SKM-1 treated with dmso at 0.1 percent for 144 hours (cell line): Measurements from ENCODE around the gene PRDX5.

Source experiments
- DNase-seq: peaks from one replicate; lab custom pipeline; 2025; ENCODE audit not compliant: unreplicated experiment; lab: John Stamatoyannopoulos, UW

The PRDX5 gene

GRCh38 chr11:64359712-64360445 is 42.0 kb downstream of the PRDX5 start:
- DNase-seq: no peak

GRCh38 chr11:64360448-64360921 is 42.6 kb downstream of the PRDX5 start:
- DNase-seq: peak; percentile 23

DNA sequence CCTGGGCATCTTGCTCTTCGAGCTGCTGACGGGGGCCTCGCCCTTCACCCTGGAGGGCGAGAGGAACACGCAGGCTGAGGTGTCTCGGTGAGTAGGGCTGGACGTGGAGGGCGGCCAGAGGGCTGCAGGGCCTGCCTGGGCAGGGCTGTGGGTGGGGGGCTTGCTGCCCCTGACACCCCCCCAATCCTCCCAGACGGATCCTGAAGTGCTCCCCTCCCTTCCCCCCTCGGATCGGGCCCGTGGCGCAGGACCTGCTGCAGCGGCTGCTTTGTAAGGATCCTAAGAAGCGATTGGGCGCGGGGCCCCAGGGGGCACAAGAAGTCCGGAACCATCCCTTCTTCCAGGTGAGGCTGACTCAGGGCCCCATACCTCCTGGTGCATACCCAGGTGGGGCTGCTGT is 43.7 kb downstream of the PRDX5 start:
- DNase-seq: no peak

- DNase-seq: no peak
Measured at GRCh38 chr11:64362339-64362738, 44.4 kb downstream of the PRDX5 start.

- DNase-seq: no peak
Measured at GRCh38 chr11:64364435-64364834, 46.5 kb downstream of the PRDX5 start.

DNA sequence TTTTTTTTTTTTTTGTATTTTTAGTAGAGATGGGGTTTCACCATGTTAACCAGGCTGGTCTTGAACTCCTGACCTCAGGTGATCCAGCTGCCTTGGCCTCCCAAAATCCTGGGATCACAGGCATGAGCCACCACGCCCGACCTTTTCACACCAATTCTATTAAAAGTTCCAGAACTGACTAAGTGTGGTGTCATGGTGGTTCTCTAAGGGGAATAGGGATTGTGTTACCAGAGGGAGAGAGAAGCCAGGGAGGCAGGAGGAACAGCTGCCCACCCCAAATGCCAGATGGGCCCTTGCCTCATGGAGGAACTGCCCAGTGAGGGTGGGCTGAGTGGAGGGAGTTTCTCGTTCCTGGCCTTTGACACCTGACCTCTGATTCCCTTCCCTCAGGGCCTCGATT is 47.0 kb downstream of the PRDX5 start:
- no peak for DNase-seq

DNA sequence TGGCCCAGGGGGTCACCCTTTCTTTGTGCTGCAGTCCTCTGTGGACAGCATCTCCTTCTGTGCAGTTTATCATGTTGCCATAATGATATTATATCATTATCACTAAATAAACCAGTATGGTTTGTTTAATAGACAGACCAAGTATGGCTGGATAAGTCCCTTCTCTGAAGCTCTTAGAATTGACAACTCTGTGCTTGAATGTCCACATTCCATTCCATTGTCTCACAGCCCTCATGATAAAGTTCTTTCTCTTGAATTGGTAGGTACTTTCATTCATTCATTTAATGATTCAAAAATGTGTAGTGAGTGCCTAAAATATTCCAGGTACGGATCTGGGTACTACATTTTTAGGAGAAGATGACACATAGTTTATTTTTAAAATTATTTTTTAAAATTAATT is 48.8 kb downstream of the PRDX5 start:
- no peak for DNase-seq

DNA sequence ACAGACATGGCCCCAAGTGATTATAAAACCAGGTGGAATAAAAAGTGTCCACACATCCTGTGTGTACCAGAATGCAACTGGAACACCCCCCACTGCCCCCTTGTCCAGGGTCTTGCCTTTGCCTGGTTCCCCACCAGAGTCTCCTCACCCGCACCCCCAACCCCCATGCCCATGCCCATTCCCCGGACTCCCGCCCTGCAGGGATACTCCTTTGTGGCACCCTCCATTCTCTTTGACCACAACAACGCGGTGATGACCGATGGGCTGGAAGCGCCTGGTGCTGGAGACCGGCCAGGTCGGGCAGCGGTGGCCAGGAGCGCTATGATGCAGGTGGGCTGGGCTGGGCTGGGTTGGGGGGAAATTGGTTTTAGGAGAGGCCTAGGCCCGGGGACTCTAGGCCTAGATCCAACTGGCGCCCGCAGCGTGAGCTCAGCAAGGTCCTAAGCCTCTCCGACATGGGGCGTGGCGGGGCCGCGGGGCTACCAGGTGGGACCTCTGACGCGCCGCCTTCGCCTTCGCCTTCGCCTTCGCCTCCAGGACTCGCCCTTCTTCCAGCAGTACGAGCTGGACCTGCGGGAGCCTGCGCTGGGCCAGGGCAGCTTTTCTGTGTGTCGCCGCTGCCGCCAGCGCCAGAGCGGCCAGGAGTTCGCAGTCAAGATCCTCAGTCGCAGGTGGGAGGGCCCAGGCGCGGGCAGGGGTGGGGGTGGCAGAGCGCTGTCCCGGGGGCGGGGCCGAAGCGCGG is 50.2 kb downstream of the PRDX5 start:
- DNase-seq: no peak

GRCh38 chr11:64368673-64369074 is 50.8 kb downstream of the PRDX5 start:
- DNase-seq: no peak

DNA sequence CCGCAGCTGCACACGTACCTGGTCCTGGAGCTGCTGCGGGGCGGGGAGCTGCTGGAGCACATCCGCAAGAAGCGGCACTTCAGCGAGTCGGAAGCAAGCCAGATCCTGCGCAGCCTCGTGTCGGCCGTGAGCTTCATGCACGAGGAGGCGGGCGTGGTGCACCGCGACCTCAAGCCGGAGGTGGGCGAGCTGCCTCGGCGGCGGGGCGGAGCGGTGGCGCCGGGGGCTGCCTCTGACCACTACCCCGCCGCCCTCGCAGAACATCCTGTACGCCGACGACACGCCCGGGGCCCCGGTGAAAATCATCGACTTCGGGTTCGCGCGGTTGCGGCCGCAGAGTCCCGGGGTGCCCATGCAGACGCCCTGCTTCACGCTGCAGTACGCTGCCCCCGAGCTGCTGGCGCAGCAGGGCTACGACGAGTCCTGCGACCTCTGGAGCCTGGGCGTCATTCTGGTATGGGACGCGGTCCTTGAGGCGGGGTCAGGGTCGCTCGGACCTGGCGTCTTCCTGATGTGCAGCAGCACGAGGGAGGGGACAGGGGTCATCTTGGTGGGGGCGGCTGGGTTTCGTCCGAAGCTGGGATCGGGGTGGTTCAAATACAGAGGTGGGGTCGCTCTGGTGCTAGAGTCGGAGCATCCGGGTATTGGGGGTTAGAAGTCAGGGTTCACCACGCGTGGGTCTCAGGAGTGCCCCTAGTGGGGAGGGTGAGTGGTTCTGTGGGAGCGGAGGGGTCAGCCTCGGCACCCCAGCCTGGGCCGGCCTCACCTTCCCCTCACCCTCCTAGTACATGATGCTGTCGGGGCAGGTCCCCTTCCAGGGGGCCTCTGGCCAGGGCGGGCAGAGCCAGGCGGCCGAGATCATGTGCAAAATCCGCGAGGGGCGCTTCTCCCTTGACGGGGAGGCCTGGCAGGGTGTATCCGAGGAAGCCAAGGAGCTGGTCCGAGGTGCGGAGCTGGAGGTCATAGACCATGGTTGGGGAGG is 51.8 kb downstream of the PRDX5 start:
- no peak for DNase-seq

GRCh38 chr11:64371201-64371600 is 53.3 kb downstream of the PRDX5 start:
- no peak for DNase-seq
